HuH-7.5 (cell line): ENCODE data around the gene GAR1.
"Not testable (repeated sequence)": the region's sequence is repeated elsewhere in the genome, so short reads cannot be mapped to it uniquely, and the experiment has no call there.

ENCODE experiments used
- DNase-seq: peaks from one replicate; pipeline ENCODE4 v3.0.0; 2011; ENCODE audit warnings: low spot score

Gene GAR1

DNA sequence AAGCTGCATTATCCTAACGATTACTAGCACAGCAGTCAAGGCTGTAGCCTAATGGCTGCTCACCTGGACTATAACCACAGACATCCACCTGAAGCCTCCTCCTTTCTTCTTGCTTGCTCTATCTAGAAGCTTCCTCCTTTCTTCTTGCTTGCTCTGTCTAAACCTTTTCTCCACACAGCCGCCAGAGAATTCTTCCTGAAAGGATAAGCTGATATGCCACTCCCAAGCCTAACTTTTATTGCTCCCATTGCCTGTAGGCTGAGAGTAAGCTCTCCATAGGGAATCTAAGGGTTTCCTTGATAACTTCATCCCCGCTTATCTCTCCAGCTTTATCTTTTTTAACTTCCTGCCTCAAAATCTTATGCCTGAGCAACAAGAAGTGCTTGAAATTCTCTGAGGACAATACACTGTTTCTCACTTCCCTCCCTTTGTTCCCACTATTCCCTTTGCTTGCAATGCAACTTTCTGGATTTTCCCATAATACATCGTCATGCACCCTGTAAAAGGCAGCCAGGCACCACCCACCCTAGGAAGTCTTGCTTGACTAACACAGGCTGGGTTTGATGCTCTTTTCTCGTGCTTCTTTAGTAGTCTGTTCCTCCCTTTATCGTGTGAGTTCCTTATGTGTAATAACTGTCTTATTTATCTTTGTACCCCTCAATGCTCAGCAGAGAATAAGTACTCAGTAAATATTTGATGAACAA is 31.0 kb downstream of the GAR1 start:
- DNase-seq: no peak

- no peak for DNase-seq
These were observed 32.4 kb downstream of the GAR1 start, which contains the start of gene LRIT3 for GRCh38 chr4:109847896-109848442. LRIT3 (plus strand) TSS chr4:109848107; CDS start chr4:109848202, 95 bp downstream.

- no peak for DNase-seq
These were observed 32.9 kb downstream of the GAR1 start for GRCh38 chr4:109848501-109848900.

DNA sequence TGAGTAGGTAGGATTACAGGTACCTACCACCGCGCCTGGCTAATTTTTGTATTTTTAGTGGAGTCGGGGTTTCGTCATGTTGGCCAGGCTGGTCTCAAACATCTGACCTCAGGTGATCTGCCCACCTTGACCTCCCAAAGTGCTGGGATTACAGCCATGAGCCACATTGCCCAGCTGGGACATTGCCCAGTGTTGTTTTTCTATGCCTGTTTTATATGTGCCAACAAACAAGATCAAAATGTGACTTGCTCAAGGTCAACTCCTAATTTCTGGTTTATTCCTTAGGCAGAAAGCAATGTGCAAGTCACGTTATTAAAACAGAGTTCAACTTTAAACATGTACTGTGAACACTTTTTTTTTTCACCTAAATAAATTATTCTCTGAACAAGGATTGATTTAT is 35.0 kb downstream of the GAR1 start:
- no peak for DNase-seq

DNA sequence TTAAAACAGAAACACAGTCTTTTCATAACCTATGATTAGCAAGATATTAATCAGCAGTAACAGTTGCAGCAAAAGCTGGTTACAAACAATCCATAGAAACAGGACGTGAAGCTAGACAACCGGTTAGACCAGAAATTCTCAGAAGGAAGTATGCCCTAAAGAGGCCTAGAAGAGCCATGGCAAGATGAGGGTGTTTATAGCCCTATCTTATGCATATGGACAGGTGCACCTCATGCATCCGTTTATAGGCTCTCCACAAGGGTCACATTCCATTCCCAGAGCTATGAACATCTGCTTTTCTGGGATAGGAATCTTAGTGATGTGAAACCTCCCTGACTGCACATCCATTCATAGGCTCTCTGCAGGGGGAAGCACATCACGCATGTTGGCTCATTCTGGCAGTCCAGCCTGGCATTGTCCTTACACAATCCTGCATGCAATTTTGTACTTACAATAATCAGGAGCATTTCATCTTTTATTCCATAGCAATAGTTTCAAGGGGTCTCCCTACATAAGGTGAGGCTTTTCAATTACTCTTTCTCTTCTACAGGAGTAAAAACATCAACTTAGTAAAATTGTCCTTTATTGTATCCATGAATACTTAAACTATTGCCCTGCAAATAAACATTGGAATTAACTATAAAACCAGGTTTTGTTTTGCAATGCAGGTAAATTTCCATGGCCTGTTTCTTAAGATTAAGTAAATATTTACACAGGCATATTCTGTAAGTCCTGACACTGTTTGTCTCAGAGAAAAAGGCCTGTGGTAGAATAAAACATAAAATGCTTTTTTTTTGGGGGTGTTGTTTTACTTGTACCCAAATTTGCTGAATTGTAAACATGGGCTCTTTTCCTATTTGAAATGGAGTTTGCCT is 44.1 kb downstream of the GAR1 start:
- DNase-seq: not testable (repeated sequence)

GRCh38 chr4:109861271-109861670 is 45.7 kb downstream of the GAR1 start:
- DNase-seq: no peak

DNA sequence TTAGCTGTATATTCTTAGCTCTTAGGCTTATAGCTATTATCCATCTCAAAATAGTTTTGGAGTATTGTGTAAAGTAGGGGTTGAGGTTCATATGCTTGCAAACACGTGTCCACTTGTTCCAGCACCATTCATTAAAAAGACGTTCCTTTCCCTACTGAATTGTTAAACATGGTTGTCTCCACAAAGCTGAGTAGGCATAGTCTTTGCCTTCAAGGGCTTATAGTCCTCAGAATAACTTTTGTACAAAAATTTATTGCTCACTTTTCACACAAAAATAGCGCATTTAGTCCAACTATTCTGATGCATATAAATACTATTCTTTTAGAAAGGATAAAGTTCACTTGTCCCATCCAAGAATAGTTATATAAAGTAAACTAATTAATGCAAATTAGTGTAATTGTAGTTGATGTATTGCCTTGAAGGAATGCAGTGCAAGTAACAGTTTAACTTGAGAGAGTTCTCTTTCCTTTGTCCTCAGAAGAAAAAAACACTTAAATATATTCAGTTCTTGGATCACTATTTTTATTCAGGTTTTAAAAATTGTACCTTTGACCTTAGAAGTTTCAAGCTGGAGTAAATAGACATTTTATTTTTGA is 46.5 kb downstream of the GAR1 start:
- no peak for DNase-seq

DNA sequence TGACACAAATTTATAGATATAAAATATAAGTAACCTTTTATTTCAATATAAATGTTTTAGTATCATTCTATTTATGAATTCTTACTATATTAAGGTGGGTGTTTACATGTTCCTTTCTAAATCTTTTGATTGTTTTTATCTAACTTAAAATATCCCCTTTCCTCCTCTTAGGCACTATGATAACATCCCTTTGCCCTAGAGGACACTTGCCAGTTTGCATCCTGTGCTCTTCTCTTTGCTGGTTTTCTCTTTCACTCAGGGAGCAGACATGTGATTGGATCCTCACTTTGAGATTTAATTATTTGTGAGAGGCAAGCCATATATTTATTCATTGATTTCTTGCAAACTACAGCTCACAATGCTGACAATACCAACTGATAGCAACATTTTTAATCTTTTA is 48.6 kb downstream of the GAR1 start:
- DNase-seq: no peak

- DNase-seq: no peak
These were observed 54.5 kb downstream of the GAR1 start for GRCh38 chr4:109870061-109870460.

GRCh38 chr4:109872065-109872464 is 56.5 kb downstream of the GAR1 start:
- DNase-seq: no peak

- DNase-seq: no peak
These were observed 57.5 kb downstream of the GAR1 start for GRCh38 chr4:109872950-109873656.

- DNase-seq: no peak
These were observed 58.4 kb downstream of the GAR1 start for GRCh38 chr4:109873791-109874514.
